Liver (tissue), 9 donors: ENCODE results near the gene ACSS2. TPM values are rescaled to one million over a fixed set of nuclear protein-coding genes. Genes with fewer than 3 reads are reported as not detected.

Experiments
- DNase-seq: peaks from one replicate; pipeline ENCODE4 v3.0.0-alpha.2; 2017; ENCODE audit warnings: low spot score
- H3K27ac ChIP-seq, 2 donors: one replicate each; pipeline ENCODE4 v1.7.0; 2013; ENCODE audit warnings: inconsistent platforms in 2 of 2, low read length in 2 of 2, control low read depth in 1 of 2, low read depth in 1 of 2, mild to moderate bottlenecking in 1 of 2
- H3K27me3 ChIP-seq, 4 donors: one replicate each; pipeline versions ENCODE4 v1.6.1 to v1.7.0; 2013; ENCODE audit warnings: low read length in 3 of 4, inconsistent platforms in 1 of 4, mild to moderate bottlenecking in 1 of 4, moderate library complexity in 1 of 4; ENCODE audit not compliant: control insufficient read depth in 4 of 4, insufficient read depth in 4 of 4
- H3K36me3 ChIP-seq, 4 donors: one replicate each; pipeline versions ENCODE4 v1.6.1 to v1.7.0; 2013; ENCODE audit warnings: low read length in 3 of 4, mild to moderate bottlenecking in 3 of 4, low read depth in 1 of 4, moderate library complexity in 1 of 4; ENCODE audit not compliant: control insufficient read depth in 4 of 4, insufficient read depth in 3 of 4
- H3K4me1 ChIP-seq, 4 donors: one replicate each; pipeline versions ENCODE4 v1.6.1 to v1.7.0; 2013; ENCODE audit warnings: low read length in 3 of 4, mild to moderate bottlenecking in 3 of 4, moderate library complexity in 1 of 4; ENCODE audit not compliant: control insufficient read depth in 4 of 4, insufficient read depth in 4 of 4
- H3K4me3 ChIP-seq, 3 donors: one replicate each; pipeline versions ENCODE4 v1.6.1 to v1.7.0; 2013; ENCODE audit warnings: low read length in 3 of 3, control low read depth in 1 of 3, low read depth in 1 of 3, mild to moderate bottlenecking in 1 of 3
- H3K9ac ChIP-seq, 2 donors: one replicate each; pipeline ENCODE4 v1.7.0; 2013; ENCODE audit warnings: low read length in 2 of 2, mild to moderate bottlenecking in 2 of 2, moderate library complexity in 2 of 2, control low read depth in 1 of 2, low read depth in 1 of 2
- H3K9me3 ChIP-seq, 4 donors: one replicate each; pipeline versions ENCODE4 v1.6.1 to v1.7.0; 2013; ENCODE audit warnings: low read length in 3 of 4; ENCODE audit not compliant: control insufficient read depth in 4 of 4
- FOXA1 ChIP-seq: IDR thresholded peaks from 2 replicates; pipeline ENCODE4 v1.6.1; 2016; ENCODE audit warnings: antibody characterized with exemption
- FOXA2 ChIP-seq: IDR thresholded peaks from 2 replicates; pipeline ENCODE4 v1.6.1; 2016; ENCODE audit warnings: antibody characterized with exemption
- GABPA ChIP-seq, 2 donors: IDR thresholded peaks in 1 of 2; conservative IDR thresholded peaks in 1 of 2; 2 replicates each; pipeline ENCODE4 v1.6.1; 2016; ENCODE audit warnings: antibody characterized with exemption in 2 of 2, mild to moderate bottlenecking in 1 of 2, moderate library complexity in 1 of 2
- HNF4A ChIP-seq, 2 donors: conservative IDR thresholded peaks; 2 replicates each; pipeline ENCODE4 v1.6.1; 2016; ENCODE audit warnings: antibody characterized with exemption in 2 of 2, mild to moderate bottlenecking in 2 of 2
- HNF4G ChIP-seq: IDR thresholded peaks from 2 replicates; pipeline ENCODE4 v1.6.1; 2016; ENCODE audit warnings: antibody characterized with exemption
- JUND ChIP-seq, 2 donors: IDR thresholded peaks; 2 replicates each; pipeline ENCODE4 v1.6.1; 2016; ENCODE audit warnings: antibody characterized with exemption in 2 of 2
- NR2F2 ChIP-seq: IDR thresholded peaks from 2 replicates; pipeline ENCODE4 v1.6.1; 2016; ENCODE audit warnings: antibody characterized with exemption
- RAD21 ChIP-seq, 2 donors: IDR thresholded peaks; 2 replicates each; pipeline ENCODE4 v1.6.1; 2016; ENCODE audit warnings: antibody characterized with exemption in 2 of 2, mild to moderate bottlenecking in 2 of 2
- RXRA ChIP-seq, 2 donors: IDR thresholded peaks; 2 replicates each; pipeline ENCODE4 v1.6.1; 2017 to 2018; ENCODE audit warnings: antibody characterized with exemption in 2 of 2, mild to moderate bottlenecking in 1 of 2
- SP1 ChIP-seq: IDR thresholded peaks from 2 replicates; pipeline ENCODE4 v1.6.1; 2018; ENCODE audit warnings: antibody characterized with exemption, mild to moderate bottlenecking
- TAF1 ChIP-seq: conservative IDR thresholded peaks from 2 replicates; pipeline ENCODE4 v1.6.1; 2016; ENCODE audit warnings: antibody characterized with exemption, mild to moderate bottlenecking
- YY1 ChIP-seq: IDR thresholded peaks from 2 replicates; pipeline ENCODE4 v1.6.1; 2016; ENCODE audit warnings: antibody characterized with exemption, mild to moderate bottlenecking
- WGBS: extraction: QIAGEN DNeasy Blood & Tissue Kit; methylation state at CpG from one replicate; pipeline ENCODE4 v1.1.7; 2013; 5-methylcytosine and 5-hydroxymethylcytosine counted together
- polyA plus RNA-seq, 2 donors: library from polyadenylated mRNA; stranded (reverse) in 1 of 2; unstranded in 1 of 2; fragments of 200-250 nt in 1 of 2; fragments of >200 nt in 1 of 2; fragmentation: Nextera tagmentation in 1 of 2; extraction: Ambion mirVana in 1 of 2; gene quantifications; one replicate each; pipeline versions ENCODE4 v1.2.1 to v1.2.3, GENCODE V29; 2013 to 2015
- total RNA-seq, 2 donors: library from RNA; depleted of rRNA; stranded (reverse); fragments of >200 nt; gene quantifications; one replicate each; pipeline ENCODE4 v1.2.3, GENCODE V29; 2014
- TF ChIP-seq, protein P1 (sequence below): IDR thresholded peaks from 2 replicates; pipeline ENCODE4 v1.6.1; 2016; ENCODE audit warnings: antibody characterized with exemption, mild to moderate bottlenecking
- TF ChIP-seq, protein P2 (sequence below): IDR thresholded peaks from 2 replicates; pipeline ENCODE4 v1.6.1; 2016; ENCODE audit warnings: antibody characterized with exemption
- TF ChIP-seq, protein P3 (sequence below): IDR thresholded peaks from 2 replicates; pipeline ENCODE4 v1.6.1; 2016; ENCODE audit warnings: antibody characterized with exemption
- TF ChIP-seq, protein P4 (sequence below): fragments of 150-350 bp; IDR thresholded peaks from 2 replicates; pipeline ENCODE4 v1.5.1; 2017; ENCODE audit warnings: improper control_type of control experiment, low read depth, low read length; ENCODE audit not compliant: missing input control
- donor health status: healthy.
- donor health status: healthy.
- donor health status: healthy.
- donor health status: healthy.
- donor health status: healthy.

Gene ACSS2
- total and polyA plus RNA-seq, 4 donors = 29.8 to 260 (median 80.0) TPM

DNA sequence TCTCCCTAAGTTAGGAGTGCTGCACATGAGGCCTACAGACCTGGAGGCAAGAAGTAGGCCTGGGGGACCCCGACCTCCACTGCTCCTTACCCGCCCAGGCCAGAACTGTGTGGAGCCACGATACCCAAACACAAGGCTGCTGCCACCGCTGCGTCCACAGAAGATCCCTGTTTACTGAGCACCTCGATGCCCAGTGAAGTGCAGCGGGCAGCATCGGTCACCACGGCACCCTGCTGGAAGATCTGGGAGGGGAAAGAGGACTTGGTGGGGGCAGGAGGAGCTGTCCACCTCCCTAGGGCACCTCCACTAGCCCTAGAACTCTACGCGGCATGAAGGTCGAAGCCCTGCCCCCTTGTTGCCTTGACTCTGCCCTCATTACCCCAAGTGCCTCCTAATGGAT is 13.7 kb upstream of the ACSS2 start:
- 96% methylated on average over 12 of the region's 12 CpGs for WGBS
- TF ChIP-seq SP1 (no peak), FOXA2 (no peak), NR2F2 (no peak), JUND (IDR thresholded peaks at IDR 0.05) (no peak), RXRA (IDR thresholded peaks at IDR 0.05) (no peak), TAF1 (no peak), GABPA (IDR thresholded peaks at IDR 0.05 in 1 of 2, conservative IDR thresholded peaks at IDR 0.05 in 1 of 2) (no peak), RAD21 (IDR thresholded peaks at IDR 0.05) (no peak), HNF4A (conservative IDR thresholded peaks at IDR 0.05) (no peak), FOXA1 (no peak), YY1 (no peak), HNF4G (no peak)
- TF ChIP-seq, protein P1, sequence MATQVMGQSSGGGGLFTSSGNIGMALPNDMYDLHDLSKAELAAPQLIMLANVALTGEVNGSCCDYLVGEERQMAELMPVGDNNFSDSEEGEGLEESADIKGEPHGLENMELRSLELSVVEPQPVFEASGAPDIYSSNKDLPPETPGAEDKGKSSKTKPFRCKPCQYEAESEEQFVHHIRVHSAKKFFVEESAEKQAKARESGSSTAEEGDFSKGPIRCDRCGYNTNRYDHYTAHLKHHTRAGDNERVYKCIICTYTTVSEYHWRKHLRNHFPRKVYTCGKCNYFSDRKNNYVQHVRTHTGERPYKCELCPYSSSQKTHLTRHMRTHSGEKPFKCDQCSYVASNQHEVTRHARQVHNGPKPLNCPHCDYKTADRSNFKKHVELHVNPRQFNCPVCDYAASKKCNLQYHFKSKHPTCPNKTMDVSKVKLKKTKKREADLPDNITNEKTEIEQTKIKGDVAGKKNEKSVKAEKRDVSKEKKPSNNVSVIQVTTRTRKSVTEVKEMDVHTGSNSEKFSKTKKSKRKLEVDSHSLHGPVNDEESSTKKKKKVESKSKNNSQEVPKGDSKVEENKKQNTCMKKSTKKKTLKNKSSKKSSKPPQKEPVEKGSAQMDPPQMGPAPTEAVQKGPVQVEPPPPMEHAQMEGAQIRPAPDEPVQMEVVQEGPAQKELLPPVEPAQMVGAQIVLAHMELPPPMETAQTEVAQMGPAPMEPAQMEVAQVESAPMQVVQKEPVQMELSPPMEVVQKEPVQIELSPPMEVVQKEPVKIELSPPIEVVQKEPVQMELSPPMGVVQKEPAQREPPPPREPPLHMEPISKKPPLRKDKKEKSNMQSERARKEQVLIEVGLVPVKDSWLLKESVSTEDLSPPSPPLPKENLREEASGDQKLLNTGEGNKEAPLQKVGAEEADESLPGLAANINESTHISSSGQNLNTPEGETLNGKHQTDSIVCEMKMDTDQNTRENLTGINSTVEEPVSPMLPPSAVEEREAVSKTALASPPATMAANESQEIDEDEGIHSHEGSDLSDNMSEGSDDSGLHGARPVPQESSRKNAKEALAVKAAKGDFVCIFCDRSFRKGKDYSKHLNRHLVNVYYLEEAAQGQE = no peak
- TF ChIP-seq, protein P2, sequence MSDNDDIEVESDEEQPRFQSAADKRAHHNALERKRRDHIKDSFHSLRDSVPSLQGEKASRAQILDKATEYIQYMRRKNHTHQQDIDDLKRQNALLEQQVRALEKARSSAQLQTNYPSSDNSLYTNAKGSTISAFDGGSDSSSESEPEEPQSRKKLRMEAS = no peak
- TF ChIP-seq, protein P3, sequence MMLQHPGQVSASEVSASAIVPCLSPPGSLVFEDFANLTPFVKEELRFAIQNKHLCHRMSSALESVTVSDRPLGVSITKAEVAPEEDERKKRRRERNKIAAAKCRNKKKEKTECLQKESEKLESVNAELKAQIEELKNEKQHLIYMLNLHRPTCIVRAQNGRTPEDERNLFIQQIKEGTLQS = no peak
- TF ChIP-seq, protein P4, sequence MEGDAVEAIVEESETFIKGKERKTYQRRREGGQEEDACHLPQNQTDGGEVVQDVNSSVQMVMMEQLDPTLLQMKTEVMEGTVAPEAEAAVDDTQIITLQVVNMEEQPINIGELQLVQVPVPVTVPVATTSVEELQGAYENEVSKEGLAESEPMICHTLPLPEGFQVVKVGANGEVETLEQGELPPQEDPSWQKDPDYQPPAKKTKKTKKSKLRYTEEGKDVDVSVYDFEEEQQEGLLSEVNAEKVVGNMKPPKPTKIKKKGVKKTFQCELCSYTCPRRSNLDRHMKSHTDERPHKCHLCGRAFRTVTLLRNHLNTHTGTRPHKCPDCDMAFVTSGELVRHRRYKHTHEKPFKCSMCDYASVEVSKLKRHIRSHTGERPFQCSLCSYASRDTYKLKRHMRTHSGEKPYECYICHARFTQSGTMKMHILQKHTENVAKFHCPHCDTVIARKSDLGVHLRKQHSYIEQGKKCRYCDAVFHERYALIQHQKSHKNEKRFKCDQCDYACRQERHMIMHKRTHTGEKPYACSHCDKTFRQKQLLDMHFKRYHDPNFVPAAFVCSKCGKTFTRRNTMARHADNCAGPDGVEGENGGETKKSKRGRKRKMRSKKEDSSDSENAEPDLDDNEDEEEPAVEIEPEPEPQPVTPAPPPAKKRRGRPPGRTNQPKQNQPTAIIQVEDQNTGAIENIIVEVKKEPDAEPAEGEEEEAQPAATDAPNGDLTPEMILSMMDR = no peak
- no peaks in the 10 kb centered on the region for H3K9me3 ChIP-seq
- no peak for DNase-seq
- H3K9ac ChIP-seq = no peak overlapping the region
- H3K36me3 ChIP-seq = peaks cover 2 to 8% (median 3%) of the 10 kb centered on the region in 4 donors
- no peaks in the 10 kb centered on the region for H3K27me3 ChIP-seq
- no peak overlapping the region for H3K4me3 ChIP-seq
- H3K4me1 ChIP-seq = no peaks in the 10 kb centered on the region
- no peak overlapping the region for H3K27ac ChIP-seq

DNA sequence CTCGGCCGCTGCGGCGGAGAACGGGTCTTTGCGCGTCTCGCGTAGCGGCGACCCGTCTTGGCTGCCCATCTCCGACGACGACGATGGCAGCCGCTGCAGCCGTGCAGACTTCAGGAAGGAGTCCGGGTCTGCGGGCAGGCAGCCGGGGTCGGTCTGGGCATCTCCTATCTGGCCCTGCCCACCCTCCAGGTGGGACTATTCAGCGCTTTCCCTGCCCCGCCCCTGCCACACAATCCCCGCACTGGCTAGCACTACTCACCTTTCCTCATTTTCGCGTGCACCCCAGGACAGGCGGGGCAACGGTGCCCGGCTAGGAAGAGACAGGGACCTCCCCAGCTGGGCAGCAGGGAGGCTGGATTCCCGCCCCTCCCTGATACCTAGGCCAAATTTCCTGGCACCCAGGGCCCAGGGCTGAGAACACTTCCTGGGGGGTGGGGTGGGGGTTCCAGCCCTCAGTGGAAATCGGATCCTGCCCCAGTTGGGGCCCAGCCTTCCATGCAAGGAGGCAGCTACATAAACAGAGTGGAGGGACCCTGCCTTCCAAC is 12.9 kb upstream of the ACSS2 start:
- Histone ChIP-seq H3K27me3 (no peaks in the 10 kb centered on the region), H3K4me3 (no peak overlapping the region), H3K9me3 (no peaks in the 10 kb centered on the region), H3K4me1 (no peaks in the 10 kb centered on the region), H3K36me3 (peaks cover 2 to 5% (median 3%) of the 10 kb centered on the region in 4 donors), H3K27ac (no peak overlapping the region), H3K9ac (no peak overlapping the region)
- DNase-seq = no peak
- TF ChIP-seq FOXA1 (no peak), RAD21 (IDR thresholded peaks at IDR 0.05) (no peak), JUND (IDR thresholded peaks at IDR 0.05) (no peak), YY1 (no peak), HNF4A (conservative IDR thresholded peaks at IDR 0.05) (no peak), FOXA2 (no peak), RXRA (IDR thresholded peaks at IDR 0.05) (no peak), TAF1 (no peak), NR2F2 (no peak)
- TF ChIP-seq, protein P1 = no peak
- TF ChIP-seq, protein P3 = no peak
- 89% methylated on average over 32 of the region's 32 CpGs for WGBS
